H9 (cell line): Measurements from ENCODE around the gene LFNG. TPM values are rescaled to one million over a fixed set of nuclear protein-coding genes. Genes with fewer than 3 reads are reported as not detected.
A peak's percentile ranks its signal among the peaks of the same experiment; 100 is the strongest.

Experiments used
- DNase-seq: peaks from one replicate; pipeline ENCODE4 v3.0.0-alpha.2; 2017
- H2AFZ ChIP-seq: one replicate; pipeline ENCODE4 v1.6.1; 2013; ENCODE audit warnings: mild to moderate bottlenecking, low read length, control low read depth, moderate library complexity
- H2AK5ac ChIP-seq: 2 replicates; pipeline ENCODE4 v1.6.1; 2013; ENCODE audit warnings: low read length, control low read depth, mixed read lengths; ENCODE audit not compliant: insufficient read length
- H2BK120ac ChIP-seq: one replicate; pipeline ENCODE4 v1.6.1; 2013; ENCODE audit warnings: low read depth, mild to moderate bottlenecking, low read length, control low read depth, inconsistent platforms; ENCODE audit not compliant: poor library complexity, severe bottlenecking
- H2BK12ac ChIP-seq: 2 replicates; pipeline ENCODE4 v1.6.1; 2013; ENCODE audit warnings: low read length, control low read depth, mixed read lengths, low read depth; ENCODE audit not compliant: insufficient read length
- H2BK15ac ChIP-seq: 2 replicates; pipeline ENCODE4 v1.6.1; 2013; ENCODE audit warnings: low read depth, low read length, control low read depth
- H2BK20ac ChIP-seq: one replicate; pipeline ENCODE4 v1.6.1; 2013; ENCODE audit warnings: low read depth, mild to moderate bottlenecking, low read length, control low read depth, inconsistent platforms; ENCODE audit not compliant: poor library complexity, severe bottlenecking
- H2BK5ac ChIP-seq: 2 replicates; pipeline ENCODE4 v1.6.1; 2013; ENCODE audit warnings: low read length, control low read depth, mixed read lengths; ENCODE audit not compliant: insufficient read length
- H3K14ac ChIP-seq: 2 replicates; pipeline ENCODE4 v1.6.1; 2013; ENCODE audit warnings: low read length, control low read depth; ENCODE audit not compliant: insufficient read depth
- H3K18ac ChIP-seq: 2 replicates; pipeline ENCODE4 v1.6.1; 2013; ENCODE audit warnings: low read depth, mild to moderate bottlenecking, mixed read lengths, low read length, control low read depth; ENCODE audit not compliant: insufficient read length
- H3K23ac ChIP-seq: 2 replicates; pipeline ENCODE4 v1.6.1; 2013; ENCODE audit warnings: low read length, control low read depth, mixed read lengths, low read depth; ENCODE audit not compliant: insufficient read length
- H3K23me2 ChIP-seq: 2 replicates; pipeline ENCODE4 v1.6.1; 2013; ENCODE audit warnings: low read depth, mild to moderate bottlenecking, mixed read lengths, low read length, control low read depth; ENCODE audit not compliant: insufficient read length, poor library complexity, severe bottlenecking
- H3K27ac ChIP-seq: 2 replicates; pipeline ENCODE4 v1.5.1; 2013; ENCODE audit warnings: low read length, control low read depth, mixed read lengths, low read depth; ENCODE audit not compliant: insufficient read length
- H3K27me3 ChIP-seq: 2 replicates; pipeline ENCODE4 v1.6.1; 2013; ENCODE audit warnings: low read length, control low read depth, inconsistent platforms; ENCODE audit not compliant: insufficient read depth
- H3K4ac ChIP-seq: 2 replicates; pipeline ENCODE4 v1.6.1; 2013; ENCODE audit warnings: low read depth, mild to moderate bottlenecking, control low read depth, inconsistent platforms, low read length, moderate library complexity
- H3K4me1 ChIP-seq: 2 replicates; pipeline ENCODE4 v1.6.1; 2013; ENCODE audit warnings: low read length, control low read depth, inconsistent platforms; ENCODE audit not compliant: insufficient read depth
- H3K4me2 ChIP-seq: 2 replicates; pipeline ENCODE4 v1.6.1; 2013; ENCODE audit warnings: low read length, control low read depth, mixed read lengths; ENCODE audit not compliant: insufficient read length, insufficient read depth
- H3K56ac ChIP-seq: 2 replicates; pipeline ENCODE4 v1.6.1; 2013; ENCODE audit warnings: low read depth, mild to moderate bottlenecking, mixed read lengths, low read length, control low read depth; ENCODE audit not compliant: insufficient read length
- H3K79me1 ChIP-seq: 2 replicates; pipeline ENCODE4 v1.6.1; 2013; ENCODE audit warnings: low read depth, mild to moderate bottlenecking, moderate library complexity, low read length, control low read depth, inconsistent platforms; ENCODE audit not compliant: insufficient read depth, poor library complexity, severe bottlenecking
- H3K79me2 ChIP-seq: 2 replicates; pipeline ENCODE4 v1.6.1; 2013; ENCODE audit warnings: low read length, control low read depth, inconsistent platforms; ENCODE audit not compliant: insufficient read depth
- H3K9ac ChIP-seq: 2 replicates; pipeline ENCODE4 v1.6.1; 2013; ENCODE audit warnings: low read length, control low read depth, mixed read lengths; ENCODE audit not compliant: insufficient read length; ENCODE audit errors: extremely low read depth
- H3K9me3 ChIP-seq: one replicate; pipeline ENCODE4 v1.6.1; 2013; ENCODE audit warnings: low read depth, low read length, inconsistent platforms; ENCODE audit not compliant: control insufficient read depth
- H3T11ph ChIP-seq: one replicate; pipeline ENCODE4 v1.6.1; 2013; ENCODE audit warnings: mild to moderate bottlenecking, low read length, control low read depth, inconsistent platforms
- H4K20me1 ChIP-seq: one replicate; pipeline ENCODE4 v1.6.1; 2013; ENCODE audit not compliant: control insufficient read depth, insufficient read length, insufficient read depth
- H4K5ac ChIP-seq: 2 replicates; pipeline ENCODE4 v1.6.1; 2013; ENCODE audit warnings: low read depth, mild to moderate bottlenecking, mixed read lengths, low read length, control low read depth; ENCODE audit not compliant: insufficient read length
- H4K8ac ChIP-seq: replicated peaks from 2 replicates; pipeline ENCODE4 v1.6.1; 2013; ENCODE audit warnings: low read length, control low read depth, mixed read lengths, low read depth; ENCODE audit not compliant: insufficient read length
- H4K91ac ChIP-seq: 2 replicates; pipeline ENCODE4 v1.6.1; 2013; ENCODE audit warnings: low read depth, mild to moderate bottlenecking, moderate library complexity, mixed read lengths, low read length, control low read depth; ENCODE audit not compliant: insufficient read length
- H3K27ac Mint-ChIP-seq, 3 experiments: 2 replicates in 2 of 3; 3 replicates in 1 of 3; pipeline ENCODE4 v1.8.0; 2020 to 2021; ENCODE audit warnings: mixed read lengths in 3 of 3, mild to moderate bottlenecking in 1 of 3, moderate library complexity in 1 of 3
- H3K27me3 Mint-ChIP-seq: 2 replicates; pipeline ENCODE4 v1.8.0; 2021; ENCODE audit warnings: low read depth, mild to moderate bottlenecking, moderate library complexity, mixed read lengths
- H3K36me3 Mint-ChIP-seq, 3 experiments: 2 replicates in 2 of 3; 3 replicates in 1 of 3; pipeline ENCODE4 v1.8.0; 2020 to 2021; ENCODE audit warnings: low read depth in 3 of 3, mixed read lengths in 3 of 3; ENCODE audit not compliant: insufficient read depth in 1 of 3
- H3K4me1 Mint-ChIP-seq, 2 experiments: 2 replicates each; pipeline ENCODE4 v1.8.0; 2020; ENCODE audit warnings: mixed read lengths in 2 of 2
- H3K4me3 Mint-ChIP-seq, 2 experiments: 2 replicates in 1 of 2; 3 replicates in 1 of 2; pipeline ENCODE4 v1.8.0; 2020 to 2021; ENCODE audit warnings: mild to moderate bottlenecking in 2 of 2, mixed read lengths in 2 of 2, moderate library complexity in 1 of 2
- H3K9me3 Mint-ChIP-seq, 2 experiments: 2 replicates in 1 of 2; 3 replicates in 1 of 2; pipeline ENCODE4 v1.8.0; 2020; ENCODE audit warnings: mild to moderate bottlenecking in 2 of 2, mixed read lengths in 2 of 2, moderate library complexity in 1 of 2
- CTCF ChIP-seq: fragments of 200-600 bp; sonication (generic); conservative IDR thresholded peaks from 3 replicates; pipeline ENCODE4 v1.8.0; 2021; ENCODE audit warnings: antibody characterized with exemption, mild to moderate bottlenecking
- WGBS: extraction: QIAGEN DNeasy Blood & Tissue Kit; methylation state at CpG from one replicate; pipeline ENCODE4 v1.1.7; 2013; ENCODE audit warnings: missing lambda C conversion rate, low lambda C conversion rate, mixed read lengths; ENCODE audit not compliant: insufficient read length; ENCODE audit errors: extremely low coverage; 5-methylcytosine and 5-hydroxymethylcytosine counted together
- total RNA-seq: library from RNA; stranded (reverse); gene quantifications from 2 replicates; pipeline ENCODE4 v1.2.1, GENCODE V29; 2021

Gene LFNG
- total RNA-seq, 1 experiment from 2014 or later: 52.9 TPM

GRCh38 chr7:2554661-2555111, 35.1 kb downstream of the LFNG start:
- Mint-ChIP-seq H3K27ac (peak overlapping the region in 1 of 3 experiments; percentile 57; a peak in 1 of 7 replicates), H3K9me3 (no peaks in the 10 kb centered on the region), H3K36me3 (peaks cover 17 to 27% (median 27%) of the 10 kb centered on the region in 3 experiments; a peak in 6 of 7 replicates), H3K4me1 (peaks cover 10 to 12% of the 10 kb centered on the region in 2 experiments), H3K4me3 (peak overlapping the region; percentile 82 to 89), H3K27me3 (peaks cover under 1% of the 10 kb centered on the region; the same call in 1 of the 2 replicates)
- H3K9ac ChIP-seq: peak overlapping the region; percentile 12
- no peak overlapping the region for H4K5ac ChIP-seq
- H3K27ac ChIP-seq: no peak overlapping the region
- H3K79me1 ChIP-seq: no peaks in the 10 kb centered on the region
- H2BK120ac ChIP-seq: no peak overlapping the region
- H3K4me1 ChIP-seq: no peaks in the 10 kb centered on the region
- TF ChIP-seq CTCF: no peak
- H3K56ac ChIP-seq: no peak overlapping the region
- no peak overlapping the region for H4K91ac ChIP-seq
- no peaks in the 10 kb centered on the region for H3K9me3 ChIP-seq
- H3K79me2 ChIP-seq: no peaks in the 10 kb centered on the region
- H2BK15ac ChIP-seq: no peak overlapping the region
- H2AFZ ChIP-seq: no peak overlapping the region
- no peak for DNase-seq
- no peak overlapping the region for H2BK12ac ChIP-seq
- no peaks in the 10 kb centered on the region for H3K27me3 ChIP-seq
- H2BK5ac ChIP-seq: no peak overlapping the region
- H4K20me1 ChIP-seq: no peaks in the 10 kb centered on the region
- H3K23ac ChIP-seq: no peak overlapping the region
- H2BK20ac ChIP-seq: no peak overlapping the region
- H3K4ac ChIP-seq: no peak overlapping the region
- peak overlapping the region; percentile 37; the same call in 1 of the 2 replicates for H3K14ac ChIP-seq
- H3K23me2 ChIP-seq: peaks cover 11% of the 10 kb centered on the region
- peak overlapping the region; percentile 87 for H3K4me2 ChIP-seq
- H3T11ph ChIP-seq: no peak overlapping the region
- WGBS: no CpG with 5 or more reads among the region's 12 CpGs
- H2AK5ac ChIP-seq: no peak overlapping the region
- no peak overlapping the region for H3K18ac ChIP-seq
- no peak overlapping the region for H4K8ac ChIP-seq
